Panc1 (cell line): ENCODE results near the gene DIS3L2. TPM values are rescaled to one million over a fixed set of nuclear protein-coding genes. Genes with fewer than 3 reads are reported as not detected.

Source experiments
- ATAC-seq: fragments of 200-7000 bp; cut with Tn5 transposase; 2 replicates; pipeline ENCODE4 v1.9.1; 2020; ENCODE audit warnings: mild to moderate bottlenecking, moderate library complexity
- BruUV-seq: library from RNA; stranded (reverse); fragments of 400-500 nt; replicated peaks from 2 replicates; lab custom pipeline; 2021; lab: Mats Ljungman, UMichigan
- CTCF ChIA-PET: fragments of 300-600 bp; sonication (Branson Sonifier 250); formaldehyde crosslinking; loops from one replicate; lab custom pipeline; 2022; ENCODE audit warnings: antibody characterized with exemption; lab: Charles Lee
- POLR2A ChIA-PET: fragments of 300-600 bp; sonication (Branson Sonifier 250); formaldehyde crosslinking; loops from one replicate; lab custom pipeline; 2022; ENCODE audit warnings: antibody characterized with exemption; lab: Charles Lee
- DNase-seq: peaks from one replicate; pipeline ENCODE4 v3.0.0-alpha.2; 2010; ENCODE audit warnings: low read depth, low spot score
- H3K27ac ChIP-seq: 2 replicates; pipeline ENCODE4 v1.5.1; 2011; ENCODE audit warnings: mild to moderate bottlenecking, low read length, inconsistent platforms
- H3K27me3 ChIP-seq: fragments of 200-500 bp; sonication (Bioruptor generic); 2 replicates; pipeline ENCODE4 v1.6.0; 2014; ENCODE audit warnings: low read length, inconsistent platforms; ENCODE audit not compliant: control insufficient read depth, insufficient read depth
- H3K36me3 ChIP-seq: fragments of 200-500 bp; sonication (Bioruptor generic); 2 replicates; pipeline ENCODE4 v1.5.1; 2014; ENCODE audit warnings: inconsistent platforms, mild to moderate bottlenecking, low read length, moderate library complexity; ENCODE audit not compliant: control insufficient read depth, insufficient read depth
- H3K4me1 ChIP-seq: 2 replicates; pipeline ENCODE4 v1.5.1; 2011; ENCODE audit warnings: inconsistent platforms, mild to moderate bottlenecking, low read length, moderate library complexity; ENCODE audit not compliant: control insufficient read depth, insufficient read depth
- H3K4me3 ChIP-seq, 2 experiments: 2 replicates each; pipeline ENCODE4 v1.5.1; 2011 to 2012; ENCODE audit warnings: low read depth in 2 of 2, low read length in 2 of 2, mild to moderate bottlenecking in 2 of 2, inconsistent platforms in 1 of 2, moderate library complexity in 1 of 2
- H3K9me3 ChIP-seq: fragments of 200-500 bp; sonication (Bioruptor generic); 2 replicates; pipeline ENCODE4 v1.5.1; 2014; ENCODE audit warnings: low read depth, mild to moderate bottlenecking, inconsistent platforms, low read length, moderate library complexity; ENCODE audit not compliant: control insufficient read depth, insufficient read depth
- POLR2AphosphoS5 ChIP-seq: IDR thresholded peaks from 2 replicates; pipeline ENCODE4 v1.6.1; 2012; ENCODE audit warnings: mild to moderate bottlenecking, low read depth, low read length, moderate library complexity
- REST ChIP-seq, 2 experiments: IDR thresholded peaks; 2 replicates each; pipeline ENCODE4 v1.6.1; 2011 to 2012; ENCODE audit warnings: low read depth in 2 of 2, control low read depth in 1 of 2, low read length in 1 of 2, mild to moderate bottlenecking in 1 of 2, moderate library complexity in 1 of 2; ENCODE audit not compliant: insufficient read depth in 1 of 2
- SIN3A ChIP-seq: IDR thresholded peaks from 2 replicates; pipeline ENCODE4 v1.6.1; 2012; ENCODE audit warnings: low read depth, mild to moderate bottlenecking, low read length, moderate library complexity, borderline replicate concordance; ENCODE audit not compliant: insufficient read depth
- TCF7L2 ChIP-seq: IDR thresholded peaks from 2 replicates; pipeline ENCODE4 v1.6.1; 2011; ENCODE audit warnings: mild to moderate bottlenecking, low read depth, low read length, inconsistent platforms
- in situ Hi-C: cut with HindIII; loops from 2 replicates; pipeline ENCODE4 v1.10.0; 2016; ENCODE audit warnings: low sequenced_read_pairs, low pct_unique_long_range_greater_than_20kb
- intact Hi-C: fragments of 100-400 bp; cut with micrococcal nuclease; formaldehyde crosslinking; loops from one replicate; pipeline ENCODE4 v1.10.0; 2022; ENCODE audit not compliant: unreplicated experiment
- total RNA-seq: library from RNA; stranded (reverse); gene quantifications from one replicate; pipeline ENCODE4 v1.2.1, GENCODE V29; 2021; ENCODE audit not compliant: unreplicated experiment
- TF ChIP-seq, protein P1 (sequence below): fragments of 450-650 bp; IDR thresholded peaks from 2 replicates; pipeline ENCODE4 v1.5.1; 2017; ENCODE audit warnings: mild to moderate bottlenecking

The DIS3L2 gene
- total RNA-seq, 1 experiment from 2014 or later: 28.1 TPM

GRCh38 chr2:231966886-231967285 lies 5.4 kb downstream of the DIS3L2 start:
- Histone ChIP-seq H3K9me3 (no peaks in the 10 kb centered on the region), H3K4me3 (no peak overlapping the region), H3K36me3 (no peaks in the 10 kb centered on the region), H3K4me1 (no peaks in the 10 kb centered on the region), H3K27me3 (no peaks in the 10 kb centered on the region), H3K27ac (no peak overlapping the region)
- intact Hi-C loops (no loop called here), in situ Hi-C loops (no loop called here)
- DNase-seq (no peak), ATAC-seq (no peak)
- no peak for TF ChIP-seq POLR2AphosphoS5
- TF ChIP-seq REST (IDR thresholded peaks at IDR 0.05; ENCODE audit: insufficient read depth in 1 of 2, low read depth in 2 of 2, low read length in 1 of 2): no peak
- TF ChIP-seq, protein P1, sequence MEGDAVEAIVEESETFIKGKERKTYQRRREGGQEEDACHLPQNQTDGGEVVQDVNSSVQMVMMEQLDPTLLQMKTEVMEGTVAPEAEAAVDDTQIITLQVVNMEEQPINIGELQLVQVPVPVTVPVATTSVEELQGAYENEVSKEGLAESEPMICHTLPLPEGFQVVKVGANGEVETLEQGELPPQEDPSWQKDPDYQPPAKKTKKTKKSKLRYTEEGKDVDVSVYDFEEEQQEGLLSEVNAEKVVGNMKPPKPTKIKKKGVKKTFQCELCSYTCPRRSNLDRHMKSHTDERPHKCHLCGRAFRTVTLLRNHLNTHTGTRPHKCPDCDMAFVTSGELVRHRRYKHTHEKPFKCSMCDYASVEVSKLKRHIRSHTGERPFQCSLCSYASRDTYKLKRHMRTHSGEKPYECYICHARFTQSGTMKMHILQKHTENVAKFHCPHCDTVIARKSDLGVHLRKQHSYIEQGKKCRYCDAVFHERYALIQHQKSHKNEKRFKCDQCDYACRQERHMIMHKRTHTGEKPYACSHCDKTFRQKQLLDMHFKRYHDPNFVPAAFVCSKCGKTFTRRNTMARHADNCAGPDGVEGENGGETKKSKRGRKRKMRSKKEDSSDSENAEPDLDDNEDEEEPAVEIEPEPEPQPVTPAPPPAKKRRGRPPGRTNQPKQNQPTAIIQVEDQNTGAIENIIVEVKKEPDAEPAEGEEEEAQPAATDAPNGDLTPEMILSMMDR: no peak
- no peak for TF ChIP-seq SIN3A
- BruUV-seq: no TSS peak
- POLR2A ChIA-PET: no interaction called here
- CTCF ChIA-PET: no interaction called here

DNA sequence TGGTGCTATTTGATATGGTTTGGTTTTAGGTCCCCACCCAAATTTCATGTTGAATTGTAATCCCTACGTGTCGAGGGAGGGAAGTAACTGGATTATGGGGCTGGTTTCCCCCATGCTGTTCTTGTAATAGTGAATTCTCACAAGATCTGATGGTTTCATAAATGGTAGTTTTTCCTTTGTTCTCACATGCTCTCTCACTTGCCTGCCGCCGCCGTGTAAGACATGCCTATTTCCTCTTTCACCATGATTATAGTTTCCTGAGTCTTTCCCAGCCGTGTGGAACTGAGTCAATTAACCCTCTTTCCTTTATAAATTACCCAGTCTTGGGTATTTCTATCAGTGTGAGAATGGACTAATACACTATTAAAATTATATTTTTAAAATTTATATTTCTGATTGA lies 7.3 kb downstream of the DIS3L2 start:
- ATAC-seq (no peak), DNase-seq (no peak)
- Histone ChIP-seq H3K36me3 (no peaks in the 10 kb centered on the region), H3K27me3 (no peaks in the 10 kb centered on the region), H3K4me3 (no peak overlapping the region), H3K4me1 (no peaks in the 10 kb centered on the region), H3K27ac (no peak overlapping the region), H3K9me3 (no peaks in the 10 kb centered on the region)
- intact Hi-C loops: no loop called here
- no peak for TF ChIP-seq SIN3A
- BruUV-seq: no TSS peak
- ChIA-PET CTCF (no interaction called here), POLR2A (no interaction called here)
- in situ Hi-C loops: no loop called here

DNA sequence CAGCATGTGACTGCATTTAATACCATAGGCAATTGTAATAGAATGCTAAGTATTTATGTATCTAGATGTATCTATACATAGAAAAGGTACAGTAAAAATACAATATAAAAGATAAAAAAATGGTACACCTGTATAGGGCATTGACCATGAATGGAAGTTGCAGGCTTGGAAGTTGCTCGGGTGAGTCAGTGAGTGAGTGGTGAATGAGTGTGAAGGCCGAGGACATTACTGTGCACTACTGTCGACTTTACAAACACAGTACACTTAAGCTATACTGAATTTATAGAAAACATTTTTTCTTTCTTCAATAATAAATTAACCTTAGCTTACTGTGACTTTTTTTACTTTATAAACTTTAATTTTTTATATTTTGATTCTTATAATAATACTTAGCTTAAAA lies 8.9 kb downstream of the DIS3L2 start:
- CTCF ChIA-PET: interaction anchor here (0.7 kb wide), 1 partner anchor 305 kb away, joined by 3 read pairs; no protein-coding TSS in a partner anchor
- no peak for DNase-seq
- intact Hi-C loops: no loop called here

More for the DNA sequence above, 8.9 kb downstream of the DIS3L2 start:
- no peaks in the 10 kb centered on the region for H3K27me3 ChIP-seq
- no peaks in the 10 kb centered on the region for H3K4me1 ChIP-seq
- H3K4me3 ChIP-seq: no peak overlapping the region
- POLR2A ChIA-PET: no interaction called here
- TF ChIP-seq POLR2AphosphoS5: no peak
- TF ChIP-seq SIN3A: no peak
- TF ChIP-seq, protein P1: no peak
- no peak for TF ChIP-seq TCF7L2
- no peak for TF ChIP-seq REST (IDR thresholded peaks at IDR 0.05; ENCODE audit: insufficient read depth in 1 of 2, low read depth in 2 of 2, low read length in 1 of 2)
- no peaks in the 10 kb centered on the region for H3K36me3 ChIP-seq
- in situ Hi-C loops: no loop called here
- H3K27ac ChIP-seq: no peak overlapping the region
- H3K9me3 ChIP-seq: no peaks in the 10 kb centered on the region
- BruUV-seq: no TSS peak
- no peak for ATAC-seq
